ENCODE measurements around the gene LEF1.

The LEF1 gene

DNA sequence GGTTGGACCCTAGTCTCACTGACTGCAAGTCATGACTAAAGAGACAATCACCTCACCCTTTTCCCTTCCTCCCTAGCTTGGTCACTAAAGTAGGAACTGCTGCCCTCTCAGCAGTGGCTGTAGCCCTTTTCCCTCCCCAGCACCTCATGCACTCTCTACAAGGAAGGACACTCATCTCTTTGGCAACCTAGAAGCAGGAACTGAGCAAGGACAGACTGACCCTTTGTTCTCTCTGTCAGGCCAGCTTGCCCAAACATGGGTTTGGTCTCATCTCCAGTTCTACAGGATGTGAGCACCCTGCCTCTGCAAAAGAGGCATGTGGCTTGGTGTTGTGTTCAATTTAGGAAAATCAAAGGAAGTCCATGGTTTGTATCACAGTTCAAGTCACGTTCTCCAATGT lies 15.8 kb downstream of the LEF1 start:
- no peak overlapping the region for H3K4me3 ChIP-seq (ENCODE audit: low read depth, low read length)
- TF ChIP-seq, protein P1, sequence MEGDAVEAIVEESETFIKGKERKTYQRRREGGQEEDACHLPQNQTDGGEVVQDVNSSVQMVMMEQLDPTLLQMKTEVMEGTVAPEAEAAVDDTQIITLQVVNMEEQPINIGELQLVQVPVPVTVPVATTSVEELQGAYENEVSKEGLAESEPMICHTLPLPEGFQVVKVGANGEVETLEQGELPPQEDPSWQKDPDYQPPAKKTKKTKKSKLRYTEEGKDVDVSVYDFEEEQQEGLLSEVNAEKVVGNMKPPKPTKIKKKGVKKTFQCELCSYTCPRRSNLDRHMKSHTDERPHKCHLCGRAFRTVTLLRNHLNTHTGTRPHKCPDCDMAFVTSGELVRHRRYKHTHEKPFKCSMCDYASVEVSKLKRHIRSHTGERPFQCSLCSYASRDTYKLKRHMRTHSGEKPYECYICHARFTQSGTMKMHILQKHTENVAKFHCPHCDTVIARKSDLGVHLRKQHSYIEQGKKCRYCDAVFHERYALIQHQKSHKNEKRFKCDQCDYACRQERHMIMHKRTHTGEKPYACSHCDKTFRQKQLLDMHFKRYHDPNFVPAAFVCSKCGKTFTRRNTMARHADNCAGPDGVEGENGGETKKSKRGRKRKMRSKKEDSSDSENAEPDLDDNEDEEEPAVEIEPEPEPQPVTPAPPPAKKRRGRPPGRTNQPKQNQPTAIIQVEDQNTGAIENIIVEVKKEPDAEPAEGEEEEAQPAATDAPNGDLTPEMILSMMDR (IDR thresholded peaks at IDR 0.05; ENCODE audit: insufficient read depth, low read depth, low read length, missing control alignments), result no peak
- no peak for DNase-seq (ENCODE audit: low read depth)

DNA sequence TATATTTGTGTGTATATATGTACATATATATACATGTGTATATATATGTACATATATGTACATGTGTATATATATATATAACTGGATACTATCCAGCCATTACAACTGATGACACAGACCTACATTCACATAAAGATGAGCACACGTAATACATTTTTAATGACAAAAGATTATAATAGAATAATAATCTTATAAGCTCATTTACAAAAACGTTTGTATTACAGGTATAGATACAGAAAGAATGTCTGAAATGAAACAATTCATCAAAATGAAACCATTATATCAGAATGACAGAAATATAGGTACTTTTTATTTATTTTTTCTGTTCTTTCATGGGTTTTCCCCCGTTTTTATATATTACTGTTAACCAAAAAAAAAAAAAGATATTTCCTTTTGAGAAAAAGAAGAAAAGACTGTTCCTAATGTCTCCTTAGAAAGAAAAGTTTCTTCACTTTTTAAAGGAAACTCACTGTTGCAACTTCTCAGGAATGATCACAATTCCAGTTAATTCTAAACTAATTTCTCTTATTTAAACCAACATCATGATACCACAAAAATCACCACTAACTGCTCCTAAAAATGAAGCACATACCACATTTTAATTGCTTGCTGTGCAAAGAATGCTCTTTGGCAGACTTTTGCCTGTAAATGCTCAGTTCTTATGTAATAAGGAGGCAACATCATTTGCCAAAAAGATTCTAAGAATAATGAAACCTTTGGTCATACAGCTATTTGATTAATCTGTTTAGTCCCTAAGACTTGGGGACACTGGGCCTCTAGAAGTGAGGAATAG lies 18.9 kb downstream of the LEF1 start:
- DNase-seq (ENCODE audit: low read depth), result no peak
- H3K4me3 ChIP-seq (ENCODE audit: low read depth, low read length), result no peak overlapping the region
- TF ChIP-seq, protein P1 (IDR thresholded peaks at IDR 0.05; ENCODE audit: insufficient read depth, low read depth, low read length, missing control alignments), result no peak

DNA sequence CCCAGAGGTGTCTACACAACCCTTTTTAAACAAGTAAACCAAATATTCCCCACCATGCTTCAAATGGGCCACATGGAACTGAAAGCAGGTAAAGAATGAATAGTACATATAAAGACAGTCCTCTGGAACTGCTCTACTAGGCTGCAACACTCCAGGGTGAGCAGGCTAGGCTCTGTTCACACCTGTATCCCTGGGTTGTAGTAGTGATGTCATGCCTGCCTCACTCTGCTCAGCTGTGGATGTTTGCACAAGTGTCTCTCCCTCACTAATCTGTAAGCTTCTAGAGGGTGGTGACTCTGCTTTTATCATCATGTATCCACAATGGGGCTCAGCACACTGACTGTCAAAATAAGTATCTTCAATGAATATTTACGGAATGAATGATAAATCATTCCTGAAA lies 20.4 kb downstream of the LEF1 start:
- H3K4me3 ChIP-seq (ENCODE audit: low read depth, low read length), result no peak overlapping the region
- TF ChIP-seq, protein P1 (IDR thresholded peaks at IDR 0.05; ENCODE audit: insufficient read depth, low read depth, low read length, missing control alignments), result no peak
- DNase-seq (ENCODE audit: low read depth), result no peak

DNA sequence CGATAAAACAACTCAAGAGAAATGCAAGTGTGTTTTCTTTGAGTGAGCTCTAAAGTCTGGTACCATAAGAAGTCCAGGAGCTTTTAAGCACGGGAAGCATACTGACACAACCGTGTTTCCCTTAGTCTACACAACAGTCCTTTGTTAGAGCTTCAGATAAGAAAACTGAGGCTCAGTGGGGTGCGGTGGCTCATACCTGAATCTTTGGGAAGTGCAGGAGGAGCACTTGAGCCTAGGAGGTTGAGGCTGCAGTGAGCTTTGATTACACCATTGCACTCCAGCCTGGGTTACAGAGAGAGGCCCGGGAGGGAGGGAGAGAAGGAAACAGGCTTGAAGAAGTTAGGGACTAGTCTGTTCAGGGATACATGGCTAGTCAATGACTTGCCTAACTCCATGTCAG lies 21.9 kb downstream of the LEF1 start:
- TF ChIP-seq, protein P1 (IDR thresholded peaks at IDR 0.05; ENCODE audit: insufficient read depth, low read depth, low read length, missing control alignments), result no peak
- DNase-seq (ENCODE audit: low read depth), result no peak
- H3K4me3 ChIP-seq (ENCODE audit: low read depth, low read length), result no peak overlapping the region

DNA sequence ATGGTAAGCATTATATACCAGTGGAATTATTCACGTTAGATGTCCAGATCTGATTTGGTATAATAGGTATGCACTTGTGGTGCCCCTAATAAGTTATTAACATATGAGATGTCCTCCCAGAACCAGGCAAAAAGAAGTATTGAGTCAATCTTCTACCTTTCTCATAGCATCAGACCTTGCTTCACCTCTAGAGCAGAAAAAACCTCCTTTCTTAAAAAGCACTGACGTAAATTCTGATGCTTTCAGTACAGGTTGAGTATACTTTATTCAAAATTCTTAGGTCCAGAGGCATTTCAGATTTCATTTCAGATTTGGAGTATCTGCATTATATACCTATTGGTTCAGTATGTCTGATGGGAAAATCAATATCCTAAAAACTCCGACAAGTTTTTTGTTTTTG lies 22.4 kb downstream of the LEF1 start:
- DNase-seq (ENCODE audit: low read depth), result no peak
- H3K4me3 ChIP-seq (ENCODE audit: low read depth, low read length), result no peak overlapping the region
- TF ChIP-seq, protein P1 (IDR thresholded peaks at IDR 0.05; ENCODE audit: insufficient read depth, low read depth, low read length, missing control alignments), result no peak

DNA sequence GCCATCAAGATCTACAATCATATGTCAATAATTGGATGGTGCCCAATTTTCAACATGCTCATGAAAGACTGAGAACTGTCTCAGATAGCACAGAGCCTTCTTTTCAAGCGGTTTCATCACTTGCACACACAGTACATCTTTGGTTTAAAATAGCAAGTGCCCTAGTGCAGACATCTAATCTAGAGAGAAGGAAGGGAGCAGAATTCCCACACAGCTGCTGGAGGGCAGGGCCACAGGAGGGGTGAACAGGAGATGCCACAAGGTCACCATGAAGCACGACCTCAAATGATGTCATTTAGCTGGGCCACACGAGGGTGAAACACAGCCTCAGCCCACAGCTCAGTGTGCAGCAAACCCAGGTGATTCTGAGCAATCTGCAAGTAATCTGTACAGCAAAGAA lies 24.3 kb downstream of the LEF1 start:
- TF ChIP-seq, protein P1 (IDR thresholded peaks at IDR 0.05; ENCODE audit: insufficient read depth, low read depth, low read length, missing control alignments), result no peak
- no peak overlapping the region for H3K4me3 ChIP-seq (ENCODE audit: low read depth, low read length)
- DNase-seq (ENCODE audit: low read depth), result no peak

DNA sequence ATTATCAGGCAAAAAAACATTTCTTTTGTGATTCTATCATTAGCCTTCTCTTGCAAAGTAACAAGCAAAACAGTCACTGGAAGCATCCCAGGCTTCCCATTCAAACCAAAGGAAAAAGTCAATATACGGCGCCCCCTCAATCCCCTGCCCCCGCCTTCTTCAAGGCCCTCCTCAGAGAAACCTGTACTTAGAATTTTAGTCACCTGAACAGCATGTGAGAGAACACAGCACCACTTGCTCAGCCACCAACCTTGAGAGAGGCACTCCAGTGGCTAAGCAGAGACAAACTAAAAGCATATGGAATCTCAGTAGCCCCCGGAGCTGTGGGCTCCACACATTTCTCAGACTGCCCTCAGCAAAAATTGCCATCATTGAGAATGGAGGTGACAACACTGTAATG lies 25.2 kb downstream of the LEF1 start:
- TF ChIP-seq, protein P1 (IDR thresholded peaks at IDR 0.05; ENCODE audit: insufficient read depth, low read depth, low read length, missing control alignments), result no peak
- no peak overlapping the region for H3K4me3 ChIP-seq (ENCODE audit: low read depth, low read length)
- DNase-seq (ENCODE audit: low read depth), result no peak
